Duodenal mucosa (tissue), 2 donors: ENCODE results near the gene JAK1.

Experiments used
- H3K27ac ChIP-seq: one replicate; pipeline ENCODE4 v1.7.0; 2013; ENCODE audit warnings: low read depth, low read length
- H3K27me3 ChIP-seq, 2 donors: one replicate each; pipeline ENCODE4 v1.7.0; 2013; ENCODE audit warnings: low read length in 2 of 2, control low read depth in 1 of 2; ENCODE audit not compliant: insufficient read depth in 2 of 2, control insufficient read depth in 1 of 2
- H3K36me3 ChIP-seq, 2 donors: one replicate each; pipeline ENCODE4 v1.7.0; 2013; ENCODE audit warnings: low read length in 2 of 2, control low read depth in 1 of 2; ENCODE audit not compliant: insufficient read depth in 2 of 2, control insufficient read depth in 1 of 2
- H3K4me1 ChIP-seq, 2 donors: one replicate each; pipeline ENCODE4 v1.7.0; 2013; ENCODE audit warnings: low read length in 2 of 2, control low read depth in 1 of 2; ENCODE audit not compliant: insufficient read depth in 2 of 2, control insufficient read depth in 1 of 2
- H3K4me3 ChIP-seq, 2 donors: one replicate each; pipeline ENCODE4 v1.7.0; 2013; ENCODE audit warnings: low read length in 2 of 2, low read depth in 1 of 2
- H3K9ac ChIP-seq, 2 donors: one replicate each; pipeline ENCODE4 v1.7.0; 2013; ENCODE audit warnings: low read length in 2 of 2, low read depth in 1 of 2
- H3K9me3 ChIP-seq, 2 donors: one replicate each; pipeline ENCODE4 v1.7.0; 2013; ENCODE audit warnings: low read length in 2 of 2, control low read depth in 1 of 2; ENCODE audit not compliant: control insufficient read depth in 1 of 2

JAK1 gene

DNA sequence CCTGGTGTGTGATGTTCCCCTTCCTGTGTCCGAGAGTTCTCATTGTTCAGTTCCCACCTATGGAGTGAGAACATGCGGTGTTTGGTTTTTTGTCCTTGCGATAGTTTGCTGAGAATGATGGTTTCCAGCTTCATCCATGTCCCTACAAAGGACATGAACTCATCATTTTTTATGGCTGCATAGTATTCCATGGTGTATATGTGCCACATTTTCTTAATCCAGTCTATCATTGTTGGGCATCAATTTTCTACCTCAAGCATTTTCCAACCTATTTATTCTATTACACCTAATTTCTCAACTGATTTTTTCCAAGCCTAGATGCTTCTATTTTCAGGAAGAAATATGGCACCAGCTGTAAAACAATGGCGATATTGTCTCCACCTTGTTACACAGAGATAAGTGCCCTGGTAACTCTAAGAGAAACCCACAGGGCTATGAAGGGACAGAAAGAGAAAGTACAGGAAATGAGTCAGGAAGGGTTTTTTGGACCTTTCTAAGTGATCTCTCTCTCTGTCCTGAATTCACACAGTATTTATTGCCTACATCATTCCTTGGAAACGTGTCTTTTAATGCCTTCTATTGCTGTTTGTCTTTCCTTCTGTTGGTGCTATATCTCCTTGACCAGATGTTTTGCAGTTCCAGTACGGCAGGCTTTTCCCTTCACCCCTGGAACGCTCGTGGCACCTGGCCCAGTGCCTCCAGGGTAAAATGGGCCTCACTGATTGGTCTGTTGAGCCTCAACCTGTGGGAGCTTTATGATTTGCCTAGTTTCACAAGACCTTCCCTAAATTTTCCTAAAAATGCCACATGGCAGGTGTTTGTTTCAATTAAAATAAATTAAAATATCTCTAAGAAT lies 14.6 kb upstream of the JAK1 start:
- Histone ChIP-seq H3K9me3 (no peaks in the 10 kb centered on the region), H3K36me3 (no peaks in the 10 kb centered on the region), H3K4me1 (peaks cover 8 to 17% of the 10 kb centered on the region in 2 donors), H3K4me3 (no peak overlapping the region), H3K27ac (no peak overlapping the region), H3K27me3 (no peaks in the 10 kb centered on the region), H3K9ac (no peak overlapping the region)

DNA sequence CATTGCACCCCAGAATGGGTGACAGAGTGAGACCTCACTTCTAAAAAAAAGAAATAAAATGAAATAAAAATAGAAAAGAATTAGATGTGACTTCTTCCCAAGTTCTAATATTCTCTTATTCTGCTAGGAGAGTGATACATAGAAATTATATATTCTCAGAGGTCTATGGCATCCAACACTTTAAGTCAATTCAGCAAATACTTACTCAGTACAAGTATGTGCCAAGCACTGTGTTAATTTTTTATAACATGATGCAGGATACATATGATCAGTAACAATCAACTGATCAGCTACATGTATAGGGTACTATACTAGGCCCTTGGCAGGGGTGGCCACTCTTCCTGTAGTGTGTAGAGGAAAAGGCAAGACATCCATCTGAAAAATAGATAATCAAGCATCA lies 13.0 kb upstream of the JAK1 start:
- H3K27me3 ChIP-seq: no peaks in the 10 kb centered on the region
- no peak overlapping the region for H3K27ac ChIP-seq
- H3K9ac ChIP-seq: no peak overlapping the region
- peaks cover 8 to 17% of the 10 kb centered on the region in 2 donors for H3K4me1 ChIP-seq
- no peaks in the 10 kb centered on the region for H3K36me3 ChIP-seq
- no peaks in the 10 kb centered on the region for H3K9me3 ChIP-seq
- H3K4me3 ChIP-seq: no peak overlapping the region

DNA sequence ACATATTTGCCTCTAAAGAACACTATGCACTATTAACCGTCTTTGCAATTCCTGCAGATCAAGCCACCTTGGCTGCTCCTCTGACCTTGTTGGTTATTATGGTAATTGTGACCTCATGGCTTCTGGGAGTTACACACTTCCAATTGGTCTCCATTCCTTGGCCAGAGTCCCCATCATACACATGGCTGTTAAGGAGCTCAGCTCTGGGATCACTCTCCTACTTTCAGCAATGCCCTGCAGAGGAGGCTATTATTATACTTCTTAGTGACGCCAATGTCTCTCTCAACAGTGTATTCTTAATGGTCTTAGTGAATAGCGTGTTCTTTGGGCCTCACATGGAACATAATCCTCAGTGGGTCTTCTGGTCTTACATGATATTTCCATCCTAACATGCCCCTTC lies 10.0 kb upstream of the JAK1 start:
- Histone ChIP-seq H3K4me3 (no peak overlapping the region), H3K9me3 (no peaks in the 10 kb centered on the region), H3K27me3 (no peaks in the 10 kb centered on the region), H3K27ac (no peak overlapping the region), H3K36me3 (no peaks in the 10 kb centered on the region), H3K9ac (no peak overlapping the region), H3K4me1 (peaks cover 0 to 6% of the 10 kb centered on the region in 2 donors)

DNA sequence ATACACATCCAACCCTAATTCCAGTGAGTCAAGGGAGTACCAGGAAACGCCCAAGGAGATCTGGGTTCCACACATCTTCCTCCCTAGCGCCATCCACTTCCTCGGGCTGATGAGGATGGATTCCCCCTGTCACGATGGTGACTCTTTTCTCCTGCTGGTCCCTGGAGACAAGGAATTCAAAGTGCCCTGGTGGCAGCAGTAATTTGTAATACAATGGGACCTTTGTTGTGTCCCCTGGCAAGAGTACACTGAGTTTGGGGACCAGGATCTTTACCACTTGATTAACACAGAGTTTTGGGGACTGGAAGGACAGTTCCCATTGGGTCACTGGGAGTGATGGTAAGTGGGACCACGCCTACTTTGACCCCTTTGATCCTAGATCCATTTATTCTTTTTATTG lies 9.4 kb upstream of the JAK1 start:
- Histone ChIP-seq H3K4me1 (no peaks in the 10 kb centered on the region), H3K27me3 (no peaks in the 10 kb centered on the region), H3K9ac (no peak overlapping the region), H3K9me3 (no peaks in the 10 kb centered on the region), H3K36me3 (no peaks in the 10 kb centered on the region), H3K4me3 (no peak overlapping the region), H3K27ac (no peak overlapping the region)

DNA sequence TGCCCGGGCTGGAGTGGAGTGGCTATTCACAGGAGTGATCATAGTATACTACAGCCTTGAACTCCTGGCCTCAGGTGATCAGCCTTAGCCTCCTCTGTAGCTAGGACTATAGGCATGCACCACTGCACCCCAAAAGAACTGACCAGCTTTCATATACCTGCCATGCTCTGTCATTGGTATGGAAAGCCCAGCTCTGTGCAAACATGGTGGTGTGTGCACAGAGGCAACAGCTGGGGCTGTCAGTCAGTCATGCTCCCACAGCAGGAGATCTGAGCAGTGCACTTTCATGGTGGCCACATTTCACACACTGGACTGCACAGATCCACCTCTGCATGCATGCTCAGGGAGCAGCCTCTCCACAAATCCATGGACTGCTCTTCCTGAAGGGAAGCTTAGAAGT lies 8.8 kb upstream of the JAK1 start:
- no peak overlapping the region for H3K4me3 ChIP-seq
- no peaks in the 10 kb centered on the region for H3K27me3 ChIP-seq
- H3K9me3 ChIP-seq: no peaks in the 10 kb centered on the region
- no peak overlapping the region for H3K9ac ChIP-seq
- H3K4me1 ChIP-seq: no peaks in the 10 kb centered on the region
- no peak overlapping the region for H3K27ac ChIP-seq
- H3K36me3 ChIP-seq: no peaks in the 10 kb centered on the region

DNA sequence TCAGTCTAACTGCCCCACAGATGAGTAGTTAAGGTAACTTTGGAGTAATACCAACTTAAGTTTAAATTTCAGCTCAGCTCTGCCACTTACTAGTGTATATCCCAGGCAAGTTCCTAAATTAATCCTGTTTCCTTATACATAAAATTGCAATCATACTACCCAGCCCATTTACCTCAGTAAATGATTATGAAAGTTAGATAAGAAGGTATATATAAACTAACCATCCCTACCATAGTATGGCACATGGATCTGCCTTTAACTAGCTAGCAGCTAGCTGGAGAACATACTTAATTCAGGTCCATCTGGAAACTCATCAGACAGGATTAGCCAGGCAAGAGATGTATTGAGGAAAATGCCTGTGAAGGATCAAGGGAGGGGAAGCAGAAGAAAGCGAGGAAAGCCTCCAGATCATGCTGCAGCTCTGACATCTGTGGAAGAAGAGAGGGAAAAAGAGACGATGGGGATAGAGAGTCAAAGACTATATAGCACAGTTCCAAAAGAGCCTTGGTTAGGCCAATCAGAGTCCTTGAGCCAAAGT lies 8.0 kb upstream of the JAK1 start:
- Histone ChIP-seq H3K27ac (no peak overlapping the region), H3K4me1 (no peaks in the 10 kb centered on the region), H3K36me3 (no peaks in the 10 kb centered on the region), H3K9ac (no peak overlapping the region), H3K4me3 (no peak overlapping the region), H3K9me3 (no peaks in the 10 kb centered on the region), H3K27me3 (no peaks in the 10 kb centered on the region)

DNA sequence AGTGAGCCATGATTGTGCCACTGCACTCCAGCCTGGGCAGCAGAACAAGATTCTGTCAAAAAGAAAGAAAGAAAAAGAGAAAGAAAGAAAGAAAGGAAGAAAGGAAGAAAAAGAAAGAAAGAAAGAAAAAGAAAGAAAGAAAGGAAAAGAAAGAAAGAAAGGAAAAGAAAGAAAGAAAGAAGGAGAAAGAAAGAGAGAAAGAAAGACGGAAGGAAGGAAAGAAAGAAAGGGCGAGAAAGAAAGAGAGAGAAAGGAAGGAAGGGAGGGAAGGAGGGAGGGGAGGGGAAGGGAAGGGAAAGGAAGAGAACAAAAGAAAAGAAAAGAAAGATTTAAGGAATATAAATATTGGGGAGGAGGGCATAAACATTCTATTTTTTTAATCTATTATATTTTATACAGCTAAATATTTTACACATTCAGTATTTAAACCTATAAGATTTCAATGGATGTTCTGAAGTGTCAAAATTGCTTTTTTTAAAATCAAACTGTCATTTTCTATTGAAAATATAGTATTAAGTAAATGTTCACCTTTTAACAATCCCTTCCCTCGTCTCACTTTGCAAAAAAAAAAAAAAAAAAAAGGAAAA lies 6.8 kb upstream of the JAK1 start:
- H3K9ac ChIP-seq: no peak overlapping the region
- H3K9me3 ChIP-seq: no peaks in the 10 kb centered on the region
- H3K36me3 ChIP-seq: no peaks in the 10 kb centered on the region
- no peak overlapping the region for H3K27ac ChIP-seq
- no peaks in the 10 kb centered on the region for H3K4me1 ChIP-seq
- H3K27me3 ChIP-seq: no peaks in the 10 kb centered on the region
- H3K4me3 ChIP-seq: no peak overlapping the region

DNA sequence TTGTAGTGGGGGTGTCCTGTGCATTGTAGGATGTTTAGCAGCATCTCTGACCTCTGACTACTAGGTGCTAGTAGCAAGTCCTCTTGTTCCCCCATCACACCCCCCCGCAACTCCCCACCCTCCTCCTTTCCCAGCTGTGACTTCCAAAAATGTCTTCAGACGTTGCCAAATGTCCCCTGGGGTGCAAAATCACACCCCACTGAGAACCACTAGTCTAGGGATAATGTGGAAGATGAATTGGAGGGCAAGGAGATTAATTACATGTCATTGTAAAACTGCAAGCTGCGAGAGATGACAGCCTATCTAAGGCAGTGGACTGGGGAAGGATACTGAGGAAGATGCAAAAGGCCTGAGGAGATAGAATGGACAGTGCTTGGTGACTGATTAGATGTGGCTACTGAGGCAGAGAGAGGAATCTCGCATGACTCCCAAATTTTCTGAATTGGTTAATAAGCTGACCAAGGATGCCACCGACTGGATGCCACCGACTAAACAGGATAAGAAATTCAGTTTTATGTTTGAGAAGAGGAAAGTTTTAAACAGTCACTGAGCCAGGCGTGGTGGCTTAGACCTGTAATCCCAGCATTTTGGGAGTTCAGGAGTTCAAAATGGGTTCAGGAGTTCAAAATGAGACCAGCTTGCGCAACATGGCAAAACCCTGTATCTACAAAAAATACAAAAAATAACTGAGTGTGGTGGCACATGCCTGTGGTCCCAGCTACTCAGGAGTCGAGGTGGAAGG lies 3.1 kb upstream of the JAK1 start:
- Histone ChIP-seq H3K36me3 (no peaks in the 10 kb centered on the region), H3K9ac (no peak overlapping the region), H3K4me1 (peaks cover 14 to 15% of the 10 kb centered on the region in 2 donors), H3K4me3 (no peak overlapping the region), H3K27ac (no peak overlapping the region), H3K27me3 (no peaks in the 10 kb centered on the region), H3K9me3 (no peaks in the 10 kb centered on the region)

DNA sequence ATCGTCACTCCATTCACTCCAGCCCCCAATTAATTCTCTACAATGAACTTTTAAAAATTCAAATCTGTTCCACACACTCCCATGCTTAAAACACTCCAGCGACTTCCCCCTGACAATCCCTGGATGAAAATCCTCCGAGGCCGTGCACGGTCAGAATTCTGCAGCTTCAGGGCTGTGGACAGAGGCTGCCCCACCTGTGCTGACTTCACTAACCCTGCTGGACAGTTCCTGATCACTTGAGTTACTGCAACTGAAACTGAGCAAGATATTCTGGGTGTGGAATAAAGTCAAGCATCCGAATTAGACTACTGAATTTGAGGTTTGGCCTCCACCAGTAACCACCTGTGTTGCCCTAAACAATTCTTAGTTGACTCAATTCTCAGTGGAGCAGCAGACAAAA lies 1.0 kb upstream of the JAK1 start:
- Histone ChIP-seq H3K27ac (no peak overlapping the region), H3K9ac (peak overlapping the region in 1 of 2 donors; percentile 9)

More for the DNA sequence above, 1.0 kb upstream of the JAK1 start:
- Histone ChIP-seq H3K4me1 (peaks cover 24% of the 10 kb centered on the region in 2 donors), H3K27me3 (no peaks in the 10 kb centered on the region), H3K36me3 (no peaks in the 10 kb centered on the region), H3K4me3 (peak overlapping the region; percentile 74 to 78), H3K9me3 (no peaks in the 10 kb centered on the region)
